IMR-90 (cell line): ENCODE data around the gene ARPC2. TPM values are rescaled to one million over a fixed set of nuclear protein-coding genes. Genes with fewer than 3 reads are reported as not detected.

ENCODE experiments used
- ATAC-seq: fragments of 200-7000 bp; cut with Tn5 transposase; 2 replicates; pipeline ENCODE4 v1.9.1; 2020; ENCODE audit warnings: low read depth, mild to moderate bottlenecking, moderate library complexity
- BruUV-seq: library from RNA; stranded (reverse); fragments of 400-500 nt; replicated peaks from 2 replicates; lab custom pipeline; 2021; lab: Mats Ljungman, UMichigan
- CTCF ChIA-PET: fragments of 300-600 bp; formaldehyde crosslinking; extraction: SDS; loops from one replicate; lab custom pipeline; 2021; ENCODE audit warnings: antibody characterized with exemption; lab: Yijun Ruan, JAX
- POLR2A ChIA-PET: fragments of 300-600 bp; sonication (Branson Sonifier 250); formaldehyde crosslinking; loops from one replicate; lab custom pipeline; 2022; ENCODE audit warnings: antibody characterized with exemption; ENCODE audit not compliant: unreplicated experiment; lab: Charles Lee
- DNase-seq: peaks from one replicate; pipeline ENCODE4 v3.0.0; 2013
- H2AFZ ChIP-seq: replicated peaks from 2 replicates; pipeline ENCODE3; 2013; ENCODE audit warnings: low read length, mild to moderate bottlenecking; ENCODE audit not compliant: poor library complexity
- H2AK5ac ChIP-seq: 2 replicates; pipeline ENCODE4 v1.6.1; 2013; ENCODE audit warnings: low read depth, low read length, inconsistent platforms
- H2AK9ac ChIP-seq: replicated peaks from 2 replicates; pipeline ENCODE3; 2013; ENCODE audit warnings: mild to moderate bottlenecking, low read depth, low read length, moderate library complexity; ENCODE audit not compliant: poor library complexity
- H2BK120ac ChIP-seq: 2 replicates; pipeline ENCODE4 v1.6.1; 2013; ENCODE audit warnings: low read depth, low read length, inconsistent platforms
- H2BK15ac ChIP-seq: 3 replicates; pipeline ENCODE4 v1.6.1; 2013; ENCODE audit warnings: low read depth, low read length, inconsistent platforms
- H2BK20ac ChIP-seq: 2 replicates; pipeline ENCODE4 v1.6.1; 2013; ENCODE audit warnings: low read depth, mild to moderate bottlenecking, inconsistent platforms, low read length, moderate library complexity
- H2BK5ac ChIP-seq: 2 replicates; pipeline ENCODE4 v1.6.1; 2013; ENCODE audit warnings: mild to moderate bottlenecking, low read depth, low read length, inconsistent platforms; ENCODE audit not compliant: poor library complexity, severe bottlenecking
- H3K14ac ChIP-seq: replicated peaks from 2 replicates; pipeline ENCODE4 v1.6.1; 2013; ENCODE audit warnings: low read depth, low read length, inconsistent platforms
- H3K18ac ChIP-seq: 2 replicates; pipeline ENCODE4 v1.6.1; 2013; ENCODE audit warnings: low read depth, low read length, control low read depth
- H3K23ac ChIP-seq: 2 replicates; pipeline ENCODE4 v1.6.1; 2013; ENCODE audit warnings: low read depth, low read length, inconsistent platforms
- H3K27ac ChIP-seq: 2 replicates; pipeline ENCODE4 v1.5.1; 2013; ENCODE audit warnings: mild to moderate bottlenecking, control low read depth, low read length; ENCODE audit not compliant: insufficient read depth
- H3K27me3 ChIP-seq: 2 replicates; pipeline ENCODE4 v1.6.1; 2013; ENCODE audit warnings: low read length; ENCODE audit not compliant: control insufficient read depth, insufficient read depth
- H3K36me3 ChIP-seq: 2 replicates; pipeline ENCODE4 v1.6.1; 2013; ENCODE audit warnings: low read length, mixed read lengths; ENCODE audit not compliant: control insufficient read depth, insufficient read depth
- H3K4ac ChIP-seq: 2 replicates; pipeline ENCODE4 v1.6.1; 2013; ENCODE audit warnings: low read depth, low read length, inconsistent platforms
- H3K4me1 ChIP-seq: 2 replicates; pipeline ENCODE4 v1.6.1; 2013; ENCODE audit warnings: low read length, mixed read lengths; ENCODE audit not compliant: control insufficient read depth, insufficient read depth
- H3K4me2 ChIP-seq: 2 replicates; pipeline ENCODE4 v1.6.1; 2013; ENCODE audit warnings: low read depth, mild to moderate bottlenecking, control low read depth, low read length, moderate library complexity
- H3K4me3 ChIP-seq: 2 replicates; pipeline ENCODE4 v1.5.1; 2013; ENCODE audit warnings: low read depth, mild to moderate bottlenecking, control low read depth, low read length, moderate library complexity; ENCODE audit not compliant: insufficient read depth
- H3K56ac ChIP-seq: 2 replicates; pipeline ENCODE4 v1.6.1; 2013; ENCODE audit warnings: low read length, inconsistent platforms; ENCODE audit not compliant: insufficient read depth; ENCODE audit errors: extremely low read depth
- H3K79me1 ChIP-seq, 2 experiments: 2 replicates each; pipeline ENCODE4 v1.6.1; 2013; ENCODE audit warnings: low read length in 2 of 2, inconsistent platforms in 1 of 2, low read depth in 1 of 2
- H3K9ac ChIP-seq: 2 replicates; pipeline ENCODE4 v1.6.1; 2013; ENCODE audit warnings: low read depth, low read length, control low read depth
- H3K9me1 ChIP-seq: 2 replicates; pipeline ENCODE4 v1.6.1; 2013; ENCODE audit warnings: low read length, inconsistent platforms; ENCODE audit not compliant: insufficient read depth
- H3K9me3 ChIP-seq: 2 replicates; pipeline ENCODE4 v1.6.1; 2013; ENCODE audit warnings: low read length; ENCODE audit not compliant: control insufficient read depth, insufficient read depth
- H4K20me1 ChIP-seq: 2 replicates; pipeline ENCODE4 v1.6.1; 2013; ENCODE audit warnings: low read length, inconsistent platforms; ENCODE audit not compliant: insufficient read depth
- H4K5ac ChIP-seq: 2 replicates; pipeline ENCODE4 v1.6.1; 2013; ENCODE audit warnings: mild to moderate bottlenecking, low read depth, low read length, control low read depth
- H4K8ac ChIP-seq, 2 experiments: 2 replicates each; pipeline ENCODE4 v1.6.1; 2013; ENCODE audit warnings: low read depth in 2 of 2, low read length in 2 of 2, control low read depth in 1 of 2, inconsistent platforms in 1 of 2
- H4K91ac ChIP-seq: 2 replicates; pipeline ENCODE4 v1.6.1; 2013; ENCODE audit warnings: low read depth, low read length, inconsistent platforms; ENCODE audit not compliant: insufficient read depth
- BHLHE40 ChIP-seq: fragments of 150-350 bp; IDR thresholded peaks from 2 replicates; pipeline ENCODE4 v1.6.1; 2016; ENCODE audit warnings: mild to moderate bottlenecking, low read depth, low read length
- CEBPB ChIP-seq: IDR thresholded peaks from 2 replicates; pipeline ENCODE4 v1.6.1; 2012; ENCODE audit warnings: low read depth, low read length, improper control_type of control experiment
- CHD1 ChIP-seq: IDR thresholded peaks from 2 replicates; pipeline ENCODE4 v1.6.1; 2012; ENCODE audit warnings: low read depth, low read length, improper control_type of control experiment
- CTCF ChIP-seq: conservative IDR thresholded peaks from 2 replicates; pipeline ENCODE4 v1.5.1; 2012; ENCODE audit warnings: mild to moderate bottlenecking, low read depth, low read length, improper control_type of control experiment
- MAFK ChIP-seq: IDR thresholded peaks from 2 replicates; pipeline ENCODE4 v1.6.1; 2012; ENCODE audit warnings: low read depth, low read length, improper control_type of control experiment
- MAZ ChIP-seq: IDR thresholded peaks from 2 replicates; pipeline ENCODE4 v1.6.1; 2012; ENCODE audit warnings: low read depth, mild to moderate bottlenecking, low read length, improper control_type of control experiment, moderate library complexity, borderline replicate concordance
- MXI1 ChIP-seq: IDR thresholded peaks from 2 replicates; pipeline ENCODE4 v1.6.1; 2012; ENCODE audit warnings: low read depth, mild to moderate bottlenecking, low read length, moderate library complexity, borderline replicate concordance
- POLR2A ChIP-seq: IDR thresholded peaks from 2 replicates; pipeline ENCODE4 v1.6.1; 2012; ENCODE audit warnings: mild to moderate bottlenecking, low read depth, low read length
- RAD21 ChIP-seq: IDR thresholded peaks from 2 replicates; pipeline ENCODE4 v1.6.1; 2012; ENCODE audit warnings: low read length, improper control_type of control experiment
- RFX5 ChIP-seq: IDR thresholded peaks from 2 replicates; pipeline ENCODE4 v1.8.0; 2012; ENCODE audit warnings: low read depth, mild to moderate bottlenecking, low read length, moderate library complexity
- USF2 ChIP-seq: fragments of 150-350 bp; IDR thresholded peaks from 2 replicates; pipeline ENCODE4 v1.6.1; 2017; ENCODE audit warnings: mild to moderate bottlenecking, antibody characterized with exemption, low read length, low read depth
- WGBS, 2 experiments: methylation state at CpG; one replicate each; pipeline versions ENCODE4 v1.1.5 to v1.1.7; 2013; ENCODE audit warnings: missing lambda C conversion rate in 2 of 2; ENCODE audit not compliant: insufficient read length in 1 of 2; ENCODE audit errors: extremely low coverage in 2 of 2; 5-methylcytosine and 5-hydroxymethylcytosine counted together
- dilution Hi-C: fragments of 300-500 bp; cut with HindIII; formaldehyde crosslinking; loops from one replicate; pipeline ENCODE4 v1.14.3; 2018; ENCODE audit warnings: low sequenced_read_pairs; ENCODE audit not compliant: unreplicated experiment
- in situ Hi-C: fragments of 300-500 bp; cut with MboI; formaldehyde crosslinking; loops from 3 replicates; pipeline ENCODE4 v1.14.3; 2019; ENCODE audit warnings: low sequenced_read_pairs, inconsistent platforms, mixed read lengths
- intact Hi-C: fragments of 100-400 bp; cut with micrococcal nuclease; formaldehyde crosslinking; loops from 2 replicates; pipeline ENCODE4 v1.10.0; 2022
- polyA plus RNA-seq, 3 experiments: library from polyadenylated mRNA; depleted of rRNA; stranded (reverse); fragments of >200 nt; gene quantifications; 2 replicates each; pipeline ENCODE4 v1.2.3, GENCODE V29; 2012; ENCODE audit warnings: low replicate concordance in 1 of 3
- total RNA-seq: library from RNA; depleted of rRNA; stranded (reverse); fragments of >200 nt; gene quantifications from 2 replicates; pipeline ENCODE4 v1.2.3, GENCODE V29; 2012
- TF ChIP-seq, protein P1 (sequence below): fragments of 150-350 bp; IDR thresholded peaks from 2 replicates; pipeline ENCODE4 v1.6.1; 2016; ENCODE audit warnings: low read depth, mild to moderate bottlenecking, low read length, moderate library complexity, borderline replicate concordance

Gene ARPC2
- total and polyA plus RNA-seq, 2 of the 4 experiments (the other 2 are of a cell fraction): 561 to 635 TPM

DNA sequence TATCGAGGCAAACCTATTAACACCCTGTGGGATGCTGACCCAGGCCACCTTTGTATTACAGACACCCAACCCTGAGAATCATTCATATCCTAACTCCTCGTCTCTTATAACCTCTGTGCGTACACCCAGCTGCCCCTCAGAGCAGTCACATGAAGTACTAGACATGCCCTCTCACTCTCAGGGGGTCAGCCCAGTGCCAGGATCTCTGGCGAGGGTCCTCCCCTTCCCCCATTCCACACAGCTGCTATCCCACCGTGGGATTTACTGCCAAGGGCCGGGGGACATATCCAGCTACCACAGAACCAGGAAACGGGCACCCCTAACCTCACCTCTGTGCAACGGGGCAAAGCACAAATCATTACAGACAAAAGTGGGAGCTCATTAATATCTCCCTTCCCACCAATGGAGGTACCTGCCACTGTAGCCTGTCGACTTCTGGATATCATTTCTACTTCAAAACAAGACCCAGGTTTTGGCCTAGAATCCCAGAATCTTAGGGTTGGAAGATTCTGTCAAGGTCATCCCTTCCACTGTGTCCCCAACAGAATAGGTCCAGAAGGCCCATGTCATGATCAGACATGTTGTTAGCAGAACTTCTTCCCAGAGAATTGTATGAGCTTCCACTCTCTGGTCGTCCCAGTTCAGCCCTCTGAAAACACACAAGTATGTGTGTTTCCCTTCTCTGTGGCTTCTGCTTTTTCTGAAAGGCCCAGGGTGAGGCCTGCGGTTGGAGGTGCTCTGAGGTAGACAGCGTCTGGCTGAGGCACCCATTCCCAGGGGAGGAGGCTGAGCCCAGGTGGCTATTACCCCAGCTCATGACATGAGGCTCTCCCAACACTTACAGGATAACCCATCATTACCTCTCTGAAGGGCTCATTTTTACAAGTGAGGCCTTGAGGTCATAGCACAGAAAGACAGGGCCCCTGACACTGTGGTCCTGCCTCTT, 73.6 kb downstream of the ARPC2 start:
- H2AK5ac ChIP-seq: peak overlapping the region; percentile 27; the same call in 1 of the 2 replicates
- H3K56ac ChIP-seq: no peak overlapping the region
- dilution Hi-C loops (no loop called here), intact Hi-C loops (loop anchor here (5.0 kb wide), 1 partner anchor 357 kb away; no protein-coding TSS in a partner anchor), in situ Hi-C loops (no loop called here)
- peak overlapping the region; percentile 26; the same call in 1 of the 2 replicates for H4K91ac ChIP-seq
- ChIA-PET POLR2A (interaction anchor here (0.6 kb wide), 1 partner anchor 86 kb away, joined by 9 read pairs; no protein-coding TSS in a partner anchor), CTCF (no interaction called here)
- H2BK120ac ChIP-seq: peak overlapping the region; percentile 23; the same call in 1 of the 2 replicates
- peak overlapping the region; percentile 92 for H3K4me2 ChIP-seq
- H3K36me3 ChIP-seq: no peaks in the 10 kb centered on the region
- TF ChIP-seq CEBPB (no peak), MXI1 (no peak), USF2 (no peak), RFX5 (no peak), POLR2A (no peak), CHD1 (no peak), CTCF (no peak), MAFK (no peak), BHLHE40 (no peak), RAD21 (no peak), MAZ (no peak)
- TF ChIP-seq, protein P1, sequence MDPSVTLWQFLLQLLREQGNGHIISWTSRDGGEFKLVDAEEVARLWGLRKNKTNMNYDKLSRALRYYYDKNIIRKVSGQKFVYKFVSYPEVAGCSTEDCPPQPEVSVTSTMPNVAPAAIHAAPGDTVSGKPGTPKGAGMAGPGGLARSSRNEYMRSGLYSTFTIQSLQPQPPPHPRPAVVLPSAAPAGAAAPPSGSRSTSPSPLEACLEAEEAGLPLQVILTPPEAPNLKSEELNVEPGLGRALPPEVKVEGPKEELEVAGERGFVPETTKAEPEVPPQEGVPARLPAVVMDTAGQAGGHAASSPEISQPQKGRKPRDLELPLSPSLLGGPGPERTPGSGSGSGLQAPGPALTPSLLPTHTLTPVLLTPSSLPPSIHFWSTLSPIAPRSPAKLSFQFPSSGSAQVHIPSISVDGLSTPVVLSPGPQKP: no peak
- no peaks in the 10 kb centered on the region for H3K27me3 ChIP-seq
- DNase-seq (no peak), ATAC-seq (no peak)
- H3K23ac ChIP-seq: peak overlapping the region; percentile 79
- peaks cover 18% of the 10 kb centered on the region for H4K20me1 ChIP-seq
- H3K4me1 ChIP-seq: peaks cover 25% of the 10 kb centered on the region
- peak overlapping the region; percentile 3; the same call in 1 of the 2 replicates for H4K5ac ChIP-seq
- peak overlapping the region; percentile 18; the same call in 1 of the 2 replicates for H3K9ac ChIP-seq
- peak overlapping the region; percentile 92 for H3K4ac ChIP-seq
- H2BK5ac ChIP-seq: peak overlapping the region; percentile 3
- H3K14ac ChIP-seq: peak overlapping the region; percentile 94
- no peak overlapping the region for H2BK20ac ChIP-seq
- peak overlapping the region; percentile 2; the same call in 1 of the 3 replicates for H2BK15ac ChIP-seq
- 42% methylated on average over 4 of the region's 12 CpGs; no CpG with 5 or more reads in 1 of the 2 experiments for WGBS, 2 experiments
- peak overlapping the region; percentile 63 for H2AK9ac ChIP-seq
- no TSS peak for BruUV-seq
- H3K9me1 ChIP-seq: peaks cover 18% of the 10 kb centered on the region
- H3K4me3 ChIP-seq: peak overlapping the region; percentile 86; the same call in 1 of the 2 replicates
- no peak overlapping the region for H3K18ac ChIP-seq
- peak overlapping the region; percentile 30; the same call in 1 of the 2 replicates for H3K27ac ChIP-seq
- no peaks in the 10 kb centered on the region for H3K9me3 ChIP-seq
- peak overlapping the region in 1 of 2 experiments; percentile 5; a peak in 2 of 4 replicates for H4K8ac ChIP-seq
- H3K79me1 ChIP-seq: peaks cover 23 to 50% of the 10 kb centered on the region in 2 experiments
- no peak overlapping the region for H2AFZ ChIP-seq
